CMK (cell line): ENCODE data around the gene CREG2.

ENCODE experiments used
- DNase-seq: peaks from one replicate; pipeline ENCODE4 v3.0.0-alpha.2; 2010; ENCODE audit warnings: low read depth

CREG2 gene, protein sequence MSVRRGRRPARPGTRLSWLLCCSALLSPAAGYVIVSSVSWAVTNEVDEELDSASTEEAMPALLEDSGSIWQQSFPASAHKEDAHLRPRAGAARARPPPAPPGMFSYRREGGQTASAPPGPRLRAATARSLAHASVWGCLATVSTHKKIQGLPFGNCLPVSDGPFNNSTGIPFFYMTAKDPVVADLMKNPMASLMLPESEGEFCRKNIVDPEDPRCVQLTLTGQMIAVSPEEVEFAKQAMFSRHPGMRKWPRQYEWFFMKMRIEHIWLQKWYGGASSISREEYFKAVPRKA

DNA sequence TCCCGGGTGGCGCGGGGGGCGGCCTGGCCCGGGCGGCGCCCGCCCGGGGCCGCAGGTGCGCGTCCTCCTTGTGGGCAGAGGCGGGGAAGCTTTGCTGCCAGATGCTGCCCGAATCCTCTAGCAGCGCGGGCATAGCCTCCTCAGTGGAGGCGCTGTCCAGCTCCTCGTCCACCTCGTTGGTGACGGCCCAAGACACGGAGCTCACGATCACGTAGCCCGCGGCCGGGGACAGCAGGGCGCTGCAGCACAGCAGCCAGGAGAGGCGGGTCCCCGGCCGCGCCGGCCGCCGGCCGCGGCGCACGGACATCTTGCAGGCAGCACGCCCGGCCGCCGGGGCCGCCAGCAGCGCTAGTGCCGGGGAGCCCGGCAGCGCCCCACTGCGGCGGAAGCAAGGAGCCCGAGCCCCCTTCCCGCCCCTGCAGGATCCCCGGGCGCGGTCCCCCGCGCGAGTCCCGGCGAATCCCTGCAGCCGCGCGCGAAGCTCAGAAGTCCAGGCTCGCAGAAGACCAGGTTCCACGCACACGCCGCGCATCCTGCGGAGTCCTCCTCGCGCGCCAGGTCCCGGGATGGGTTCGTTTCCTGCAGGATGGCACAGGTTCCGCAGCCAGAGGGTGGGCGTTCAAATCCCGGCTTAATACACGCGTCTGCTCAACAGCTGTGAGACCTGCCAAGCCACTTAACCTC is at the start of gene CREG2:
CREG2 (minus strand) TSS at position 353 of the 684 bp plus-strand sequence; CDS start at position 307, 46 bp downstream.
- DNase-seq = no peak

DNA sequence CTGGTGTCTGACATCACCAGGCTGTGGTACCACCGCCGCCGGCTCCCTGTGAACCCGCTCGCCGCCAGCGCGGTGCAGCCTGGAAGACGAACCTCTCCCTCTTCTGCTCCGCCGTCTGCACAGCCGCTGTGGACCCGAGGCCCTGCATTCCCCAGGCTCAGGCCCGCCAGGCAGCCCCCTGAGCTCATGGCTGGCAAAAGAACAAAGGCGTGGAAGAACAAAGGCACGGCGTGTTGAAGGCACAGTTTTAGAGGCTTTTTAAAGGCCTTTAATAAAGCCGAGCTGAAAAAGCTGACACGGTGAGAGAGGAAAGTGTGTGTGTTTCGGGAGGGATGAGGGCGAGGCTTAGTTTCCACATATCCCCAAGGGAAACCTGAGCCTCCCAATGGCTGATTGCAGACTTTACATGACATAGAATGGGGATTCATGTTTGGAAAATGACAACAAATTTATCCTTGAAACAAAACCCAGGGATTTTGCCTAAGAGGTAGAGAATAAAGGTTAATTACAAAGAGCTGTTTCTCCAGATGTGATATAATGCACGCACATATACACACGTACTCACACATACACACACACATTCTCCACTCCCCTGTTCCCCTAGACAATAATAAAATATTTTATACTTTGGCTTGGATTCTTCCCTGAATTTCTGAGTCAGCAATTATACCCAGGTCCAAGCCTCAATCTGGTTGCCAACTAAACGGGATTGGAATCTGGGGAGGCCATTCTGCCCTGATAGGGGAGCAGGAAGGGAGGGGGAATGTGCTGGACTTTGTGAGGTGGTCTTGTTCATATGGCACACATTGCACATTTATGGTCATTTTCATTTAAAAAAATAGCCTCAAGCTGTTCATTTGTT is 47.9 kb upstream of the CREG2 start:
- no peak for DNase-seq

DNA sequence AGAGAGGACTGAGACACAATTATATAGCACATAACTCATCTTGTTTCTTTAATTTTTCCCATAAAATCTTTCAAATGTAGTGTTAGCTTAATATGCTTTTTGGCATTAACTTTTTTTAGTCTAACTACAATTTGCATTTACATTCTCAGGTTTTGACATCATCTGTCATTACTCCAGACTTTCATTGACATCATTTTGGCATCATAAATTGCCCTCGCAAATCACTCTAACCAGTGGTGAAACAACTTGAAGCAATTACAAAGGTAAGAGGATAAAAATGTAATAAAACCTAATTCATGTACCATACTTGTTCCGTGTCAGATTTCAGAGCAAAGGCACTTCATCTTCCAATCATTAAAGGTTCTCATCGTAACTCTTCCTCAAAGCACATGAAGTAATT is 46.2 kb upstream of the CREG2 start:
- DNase-seq = no peak

DNA sequence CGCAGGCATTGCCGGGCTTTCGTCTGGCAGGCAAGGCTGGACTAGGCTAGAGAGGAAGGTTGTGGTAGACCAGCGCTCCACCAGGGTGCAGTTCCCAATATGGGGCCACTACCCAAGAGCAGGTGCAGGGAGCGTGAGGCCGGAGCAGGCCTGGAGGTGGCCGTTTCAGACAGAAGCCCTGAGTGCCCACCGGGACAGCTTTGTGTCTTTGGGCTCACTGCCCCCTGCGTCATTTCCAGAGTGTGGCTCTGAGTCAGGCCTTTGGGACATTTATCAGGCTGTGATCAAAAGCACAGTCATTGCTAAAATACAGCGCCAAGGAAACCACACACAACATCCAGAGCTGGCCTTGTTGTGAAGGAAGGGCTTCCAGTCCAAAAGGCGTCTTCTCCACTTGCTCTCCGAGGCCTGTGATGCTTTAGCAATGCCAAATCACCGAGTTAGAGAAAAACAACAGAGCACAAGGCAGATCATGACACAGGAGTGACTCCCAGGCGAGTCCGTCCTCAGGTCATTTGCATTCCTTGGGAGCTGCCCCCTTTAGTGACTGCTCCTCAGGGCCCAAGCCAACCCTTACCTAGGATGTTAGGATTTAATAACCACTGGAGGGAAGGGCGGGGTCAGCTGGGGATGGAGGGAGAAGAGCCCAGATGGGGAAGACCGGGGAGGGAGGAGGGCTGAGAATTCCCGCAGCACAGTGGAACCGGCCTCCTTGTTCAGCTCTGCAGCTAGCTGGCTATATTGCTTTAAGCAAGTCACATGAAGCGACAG is 45.3 kb upstream of the CREG2 start:
- DNase-seq = no peak

DNA sequence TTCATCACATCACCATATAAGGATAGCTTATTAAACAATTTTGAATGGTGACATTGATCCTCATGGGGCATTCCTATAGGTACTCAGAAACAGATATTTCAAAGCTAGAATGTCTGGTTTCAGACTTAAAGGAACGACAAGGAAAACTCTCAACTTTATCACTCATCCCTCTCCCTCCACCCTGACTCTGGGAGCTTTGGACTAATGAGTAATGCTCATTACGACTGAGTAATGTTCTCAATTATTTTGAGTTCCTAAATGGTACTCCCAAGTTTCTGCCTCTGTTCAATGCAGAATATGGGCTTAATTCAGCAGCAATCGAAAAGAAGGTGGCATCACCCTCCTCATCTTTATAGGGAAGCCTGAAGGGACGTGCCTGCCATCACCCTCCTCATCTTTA is 44.2 kb upstream of the CREG2 start:
- DNase-seq = no peak

DNA sequence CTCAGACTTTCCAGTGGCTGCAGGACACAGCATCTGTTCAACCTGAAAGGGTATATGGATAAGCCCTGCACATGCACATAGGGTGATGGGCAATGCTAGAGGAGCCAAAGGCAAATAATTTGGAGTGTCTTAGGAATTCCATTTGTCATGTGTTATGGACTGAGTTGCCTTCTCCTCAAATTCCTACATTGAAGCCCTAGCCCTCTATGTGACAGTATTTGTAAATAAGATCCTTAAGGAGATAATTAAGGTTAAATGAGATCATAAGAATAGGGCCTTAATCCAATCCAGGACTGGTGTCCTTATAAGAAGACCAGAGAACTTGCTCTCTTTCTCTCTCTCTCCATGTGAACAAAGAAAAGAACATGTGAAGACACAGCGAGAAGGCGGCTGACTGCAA is 42.9 kb upstream of the CREG2 start:
- DNase-seq = no peak

DNA sequence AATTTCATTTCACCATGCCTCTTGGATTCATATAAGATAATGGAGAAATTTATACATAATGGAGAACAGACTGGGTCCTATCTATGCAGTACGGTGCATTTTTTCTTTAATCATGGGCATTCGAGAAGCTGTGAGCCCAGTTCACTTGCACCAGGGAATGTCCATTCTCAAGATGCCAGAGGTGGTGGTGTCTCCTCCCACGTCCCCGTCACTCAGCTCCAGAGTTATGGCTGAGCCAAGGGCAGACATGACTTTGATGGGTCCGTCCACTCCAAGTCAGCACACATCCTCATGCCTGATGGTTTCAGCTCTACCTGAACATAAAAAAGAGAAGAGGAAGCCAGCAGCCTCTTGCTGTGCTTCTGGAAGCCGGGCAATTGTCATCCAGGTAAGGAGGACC is 42.1 kb upstream of the CREG2 start:
- no peak for DNase-seq

DNA sequence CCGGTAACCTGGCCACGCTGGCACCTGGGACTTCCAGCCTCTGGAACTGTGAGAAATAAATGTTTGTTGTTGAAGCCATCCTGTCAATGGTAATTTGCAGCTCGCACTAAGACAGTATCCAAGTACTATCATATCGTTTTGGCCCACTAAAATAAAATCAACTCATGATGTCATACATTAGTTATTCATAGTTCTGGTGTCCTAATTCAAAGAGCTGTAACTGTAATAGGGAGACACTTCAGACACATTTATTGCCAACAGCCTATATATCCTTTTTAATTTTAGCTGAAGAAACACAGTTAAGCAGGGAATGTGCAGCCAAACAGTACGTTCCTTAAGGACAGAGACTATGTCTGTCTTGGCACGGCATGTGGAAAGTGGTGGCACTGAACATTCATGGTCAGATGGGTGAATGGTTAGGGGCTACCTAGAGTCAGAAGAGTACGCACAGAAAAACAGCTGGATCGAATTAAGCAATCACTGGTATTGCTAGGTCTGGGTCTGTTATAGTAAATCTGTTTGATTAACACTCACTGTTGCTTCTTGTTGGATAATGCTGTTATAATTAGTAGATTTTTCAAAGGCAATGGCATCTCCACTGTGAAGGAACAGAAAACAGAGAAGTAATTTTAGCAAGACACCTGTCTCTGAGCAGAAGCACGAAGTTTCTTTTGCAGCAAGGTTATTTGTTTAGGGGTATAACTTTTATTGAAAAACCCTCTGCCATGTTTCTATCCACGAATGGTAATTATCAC is 41.3 kb upstream of the CREG2 start:
- no peak for DNase-seq

DNA sequence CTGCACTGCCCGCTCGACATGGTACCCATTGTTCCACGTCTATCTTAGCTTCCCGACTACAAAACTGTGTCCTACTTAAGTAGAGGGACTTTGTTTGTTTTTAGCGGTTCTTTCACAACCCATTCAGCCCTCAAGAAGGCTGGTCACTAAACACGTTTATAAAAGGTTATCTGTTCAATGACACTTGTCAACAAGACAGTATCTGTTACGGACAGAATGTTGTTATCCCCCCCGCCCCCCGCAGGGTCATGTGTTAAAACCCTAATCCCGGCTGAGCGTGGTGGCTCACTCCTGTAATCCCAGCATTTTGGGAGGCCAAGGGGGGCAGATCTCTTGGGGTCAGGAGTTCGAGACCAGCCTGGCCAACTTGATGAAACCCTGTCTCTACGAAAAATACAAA is 40.4 kb upstream of the CREG2 start:
- no peak for DNase-seq

DNA sequence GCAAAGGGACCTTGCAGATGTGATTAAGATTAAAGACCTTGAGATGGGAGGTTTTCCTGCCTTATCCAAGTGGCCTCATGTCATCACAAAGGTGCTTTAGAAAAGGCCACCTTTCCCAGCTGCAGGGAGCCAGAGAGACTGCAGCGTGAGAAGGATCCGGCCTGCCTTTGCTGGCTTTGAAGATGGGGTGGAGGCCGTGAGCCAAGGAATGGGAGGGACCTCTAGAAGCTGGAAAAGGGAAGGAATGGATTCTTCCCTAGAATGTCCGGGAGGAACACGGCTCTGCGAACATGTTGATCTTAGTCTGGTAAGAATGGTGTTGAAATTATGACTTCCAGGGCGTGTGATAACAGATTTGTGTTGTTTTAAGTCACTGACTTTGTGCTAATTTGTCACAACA is 39.9 kb upstream of the CREG2 start:
- no peak for DNase-seq

DNA sequence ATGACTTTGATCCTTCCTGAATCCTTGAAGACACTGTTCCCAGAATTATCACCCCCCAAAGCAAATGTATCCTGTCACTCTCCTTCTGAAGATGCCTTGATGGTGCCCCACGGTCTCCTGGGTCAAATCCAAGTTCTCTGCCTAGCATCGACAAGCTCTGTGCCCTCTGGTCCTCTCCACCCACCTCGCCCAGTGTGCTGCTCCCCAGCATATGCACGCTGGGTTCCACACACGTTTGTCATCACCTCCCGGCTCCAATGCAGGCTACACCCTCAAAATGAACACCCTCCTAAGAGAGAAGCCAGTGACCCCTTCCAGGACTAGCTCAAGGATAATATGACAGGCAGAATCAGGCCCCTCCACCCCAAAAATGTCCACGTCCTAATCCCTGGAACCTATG is 39.5 kb upstream of the CREG2 start:
- DNase-seq = no peak

DNA sequence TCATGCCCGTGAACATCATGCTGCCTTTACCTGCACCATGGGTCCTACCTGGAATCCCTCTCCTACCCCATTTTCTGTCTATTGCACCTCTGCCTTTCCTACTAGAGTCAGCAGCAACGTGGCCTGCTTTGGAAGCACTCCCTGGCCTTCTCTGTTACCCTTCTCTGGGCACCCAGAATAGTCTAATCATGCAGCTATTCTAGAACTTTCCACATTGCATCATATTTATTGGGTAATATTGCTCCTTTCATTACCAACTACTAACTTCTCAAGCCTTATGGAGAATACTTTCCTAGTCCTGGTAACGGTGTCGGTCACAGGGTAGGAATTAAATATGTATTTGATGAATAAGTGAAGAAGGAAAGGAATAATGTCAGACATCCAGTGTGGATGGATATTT is 33.3 kb upstream of the CREG2 start:
- no peak for DNase-seq

DNA sequence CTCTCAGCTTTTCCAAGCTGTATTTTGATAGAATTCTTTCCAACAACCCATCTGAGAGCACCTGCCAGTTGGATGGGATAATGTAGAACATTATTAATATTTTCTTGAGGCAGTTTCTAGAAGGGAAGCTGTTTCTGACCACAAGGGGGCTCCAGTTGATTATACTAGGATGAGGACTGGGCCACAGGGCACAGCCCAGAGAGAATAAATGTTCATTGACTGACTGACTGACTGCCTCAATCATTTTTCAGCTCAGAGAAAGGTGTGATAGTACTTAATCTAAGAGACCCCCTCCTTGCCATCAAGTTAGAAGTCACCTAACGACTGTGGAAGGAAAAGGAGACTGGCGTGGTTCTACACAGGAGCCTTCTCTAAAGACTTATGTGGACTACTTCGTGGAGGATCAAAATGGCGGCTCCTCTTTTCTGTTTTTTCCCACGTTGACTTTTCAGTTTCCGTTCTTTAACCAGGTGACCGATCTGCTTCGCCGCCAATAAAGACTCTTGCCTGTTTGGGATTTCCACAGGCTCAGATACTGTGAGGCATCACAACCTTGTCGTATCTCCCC is 31.9 kb upstream of the CREG2 start:
- DNase-seq = no peak

DNA sequence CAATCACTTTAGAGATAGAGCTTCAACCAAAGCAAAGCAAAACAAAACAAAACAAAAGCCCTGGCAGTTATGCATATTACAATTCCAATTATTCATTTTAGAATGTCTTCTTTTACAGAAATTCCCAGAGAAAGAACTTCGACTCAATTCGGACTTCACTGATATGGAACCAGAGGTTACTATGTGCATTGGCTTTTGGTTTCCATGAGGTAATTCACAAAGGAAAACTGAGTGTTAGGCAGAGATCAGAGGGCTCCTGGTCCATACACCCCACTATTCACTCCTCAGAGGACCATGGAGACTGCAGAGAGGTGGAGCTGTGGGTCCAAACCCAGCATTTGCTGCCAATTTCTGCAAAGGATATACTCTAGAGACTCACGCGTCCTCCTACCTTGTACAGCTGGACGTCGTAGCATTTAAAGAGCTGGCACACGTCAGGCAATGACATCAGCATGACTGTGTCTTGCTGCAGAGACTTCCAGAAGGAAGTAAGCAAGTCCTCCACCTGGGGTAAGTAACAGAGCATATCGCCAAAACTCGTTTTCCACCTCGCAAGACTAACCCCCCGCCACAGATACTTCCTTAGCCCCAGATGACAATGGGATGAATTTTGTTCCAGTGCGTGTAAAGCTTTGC is 31.3 kb upstream of the CREG2 start:
- DNase-seq = no peak

DNA sequence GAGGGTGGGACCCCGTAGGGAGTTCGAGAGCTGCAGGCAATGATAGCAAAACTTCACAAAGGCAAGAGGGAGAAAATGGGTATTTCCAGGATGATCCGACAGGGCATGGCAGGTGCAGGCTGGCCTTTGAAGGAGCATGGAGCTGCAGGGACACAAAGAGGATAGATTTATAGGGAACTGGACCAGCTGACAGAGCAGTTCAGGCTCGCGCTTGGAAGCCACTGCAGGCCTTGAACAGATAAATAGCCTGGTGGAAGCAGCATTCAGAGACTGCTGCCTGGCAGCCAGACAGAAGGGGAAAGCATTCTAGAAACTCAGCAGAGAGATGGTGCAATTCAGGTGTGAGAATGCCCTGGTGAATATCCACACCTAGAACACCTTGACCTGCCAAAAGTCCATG is 29.3 kb upstream of the CREG2 start:
- no peak for DNase-seq

DNA sequence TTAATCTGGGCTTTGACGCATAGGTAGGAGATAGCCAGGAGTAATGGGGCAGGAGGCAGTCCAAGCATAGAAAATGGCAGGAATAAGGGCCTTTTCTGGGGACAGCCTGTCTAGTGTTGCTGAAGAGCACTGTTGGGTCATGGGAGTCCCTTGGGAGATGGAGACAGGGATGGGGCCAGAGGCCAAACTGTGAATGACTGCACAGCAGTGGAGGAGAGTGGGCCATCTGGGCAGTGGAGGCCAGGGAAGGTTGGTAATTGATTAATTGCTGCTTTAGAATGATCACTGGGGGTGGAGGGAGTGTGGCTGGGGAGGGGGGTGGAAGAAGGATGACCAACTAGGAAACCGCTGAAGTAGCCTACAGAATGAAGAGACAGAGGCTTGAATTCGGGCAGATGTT is 28.6 kb upstream of the CREG2 start:
- DNase-seq = no peak

DNA sequence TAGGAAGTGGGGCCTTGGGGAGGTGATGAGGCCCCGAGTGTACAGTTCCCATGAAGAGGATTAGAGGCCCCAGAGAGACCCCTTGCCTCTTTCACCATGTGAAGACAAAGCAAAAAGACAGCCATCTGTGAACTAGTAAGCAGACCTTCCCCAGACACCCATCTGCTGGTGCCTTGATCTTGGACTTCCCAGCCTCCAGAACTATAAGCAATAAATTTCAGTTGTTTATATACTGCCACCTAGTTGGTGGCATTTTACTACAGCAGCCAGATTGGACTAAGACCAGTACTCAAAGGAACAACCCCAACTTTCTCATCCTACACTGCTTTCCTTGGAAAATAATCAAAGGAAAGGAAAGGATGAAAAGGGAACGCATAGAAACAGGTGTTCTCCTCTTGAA is 27.9 kb upstream of the CREG2 start:
- DNase-seq = no peak

DNA sequence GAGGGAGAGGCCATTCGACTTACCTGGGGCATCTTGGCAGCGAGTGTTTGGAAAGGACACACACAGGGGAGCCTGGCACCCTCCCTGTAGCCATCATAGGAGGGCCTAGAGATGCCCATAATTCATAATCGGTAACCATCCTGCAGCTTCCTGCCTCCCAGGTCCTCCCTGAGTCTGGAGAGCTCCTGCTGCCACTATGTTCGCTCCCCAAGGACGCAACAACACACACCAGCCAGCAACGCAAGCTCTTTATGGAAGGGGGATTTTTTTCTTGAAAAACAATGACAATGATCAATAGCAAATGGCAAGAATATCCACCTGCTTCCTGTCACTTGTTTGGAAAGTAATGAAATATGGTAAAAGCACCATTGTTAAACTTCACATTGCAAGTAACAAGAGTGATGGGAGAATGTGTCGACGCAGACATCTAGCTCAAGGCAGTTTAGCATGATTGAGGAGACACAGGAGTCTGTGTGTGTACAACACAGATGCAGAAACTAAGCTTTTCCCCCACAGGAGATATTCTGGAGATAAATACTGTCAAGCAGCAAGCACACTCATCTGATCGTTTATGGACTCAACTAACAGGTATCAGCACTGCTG is 24.9 kb upstream of the CREG2 start:
- no peak for DNase-seq

DNA sequence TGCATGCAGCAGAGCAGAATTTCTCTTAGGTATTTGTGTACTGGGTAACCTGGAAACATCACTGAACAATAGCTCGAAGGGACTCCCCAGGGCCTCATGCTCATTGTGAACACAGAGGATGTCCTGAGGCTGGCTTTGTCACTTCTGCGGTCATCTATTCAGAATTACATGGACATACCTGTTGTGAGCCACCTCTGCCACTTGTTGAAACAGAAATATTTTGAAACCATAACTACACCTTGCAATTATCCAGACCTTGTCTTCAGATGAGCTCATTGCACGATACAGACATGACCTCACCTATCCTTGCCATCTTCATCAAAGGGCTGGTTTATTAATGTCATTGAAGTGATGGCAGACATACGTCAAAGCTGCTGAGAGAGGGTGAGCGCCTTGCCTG is 23.4 kb upstream of the CREG2 start:
- no peak for DNase-seq

DNA sequence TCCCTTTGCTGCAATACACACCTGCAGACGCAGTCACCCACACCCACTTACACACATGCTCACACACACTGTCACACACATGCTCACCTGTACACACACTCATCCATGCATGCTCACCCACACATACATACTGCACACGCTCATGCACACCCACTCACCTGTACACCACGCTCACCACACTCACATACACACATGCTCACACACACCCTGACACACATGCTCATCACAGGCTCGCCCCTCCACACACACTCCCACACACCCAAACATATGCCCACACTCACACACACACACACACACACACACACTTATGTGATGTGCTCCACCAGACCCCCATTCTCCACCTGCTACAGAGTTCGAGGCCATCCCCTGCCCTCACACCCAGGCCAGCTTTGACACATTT is 22.8 kb upstream of the CREG2 start:
- DNase-seq = no peak
